DMS 273 (cell line): ENCODE results near the gene MFSD11.
"Not testable (repeated sequence)": the region's sequence is repeated elsewhere in the genome, so short reads cannot be mapped to it uniquely, and the experiment has no call there.

Experiments
- DNase-seq: peaks from one replicate; lab custom pipeline; 2025; ENCODE audit not compliant: unreplicated experiment; lab: John Stamatoyannopoulos, UW

MFSD11 gene

DNA sequence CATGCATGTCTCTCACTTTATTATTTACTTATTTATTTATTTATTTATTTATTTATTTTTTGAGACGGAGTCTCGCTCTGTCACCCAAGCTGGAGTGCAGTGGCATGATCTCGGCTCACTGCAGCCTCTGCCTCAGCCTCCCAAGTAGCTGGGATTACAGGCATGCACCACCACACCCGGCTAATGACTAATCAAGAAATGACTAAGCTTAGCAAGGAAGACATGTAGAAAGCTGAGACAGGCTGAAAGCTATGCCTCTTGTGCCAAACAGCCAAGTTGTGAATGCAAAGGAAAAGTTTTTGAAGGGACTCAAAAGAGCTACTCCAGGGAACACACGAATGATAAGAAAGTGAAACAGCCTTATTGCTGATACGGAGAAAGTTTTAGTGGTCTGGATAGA is 7.9 kb downstream of the MFSD11 start:
- not testable (repeated sequence) for DNase-seq

DNA sequence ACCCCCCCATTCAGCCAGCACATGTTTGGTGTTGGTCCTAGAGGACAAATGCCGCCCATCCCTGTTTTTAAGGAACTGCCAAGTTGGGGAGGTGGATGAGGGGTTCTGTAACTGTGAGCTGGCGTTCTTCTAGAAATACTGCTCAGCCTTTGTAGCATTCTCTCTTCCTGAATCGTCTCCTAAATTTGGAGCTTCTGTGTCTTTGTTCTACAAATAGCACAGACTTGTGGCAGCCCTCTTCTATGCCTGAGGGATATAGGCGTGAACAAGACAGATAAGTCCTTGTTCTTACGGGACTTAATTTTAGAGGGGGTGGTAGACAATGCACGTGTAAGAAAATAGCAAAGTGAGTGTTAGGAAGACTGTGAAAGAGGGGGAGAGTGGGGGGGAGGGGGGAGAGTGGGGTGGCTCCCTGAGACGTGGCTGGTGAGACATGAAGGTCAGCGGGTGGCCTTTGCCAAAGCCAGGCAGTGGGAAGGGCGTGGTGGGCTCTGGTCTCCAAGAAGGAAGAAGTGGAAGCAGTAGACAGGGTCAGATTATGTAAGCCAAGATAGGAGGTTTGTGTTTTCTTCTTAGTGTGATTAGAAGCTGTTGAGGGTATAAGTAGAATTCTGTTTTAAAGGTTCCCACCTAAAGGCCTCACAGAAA is 9.9 kb downstream of the MFSD11 start:
- no peak for DNase-seq

DNA sequence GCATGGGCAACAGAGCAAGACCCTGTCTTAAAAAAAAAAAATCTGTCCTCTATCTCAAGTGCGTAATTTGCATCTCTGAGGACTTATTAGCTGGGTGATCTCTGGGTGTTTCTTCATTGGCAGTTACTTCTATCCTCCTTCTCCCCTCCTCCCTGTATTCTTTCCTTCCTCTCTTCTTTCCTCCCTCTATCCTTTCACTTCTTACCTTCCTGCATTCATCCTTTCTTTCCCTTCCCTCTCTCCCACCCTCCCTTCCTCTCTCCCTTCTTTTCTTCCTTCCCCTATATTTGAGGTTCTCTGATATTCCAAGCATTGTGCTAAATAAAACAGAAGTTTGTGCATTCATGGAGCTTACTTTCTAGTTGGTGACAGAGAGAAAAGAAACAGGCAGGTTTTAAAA is 10.7 kb downstream of the MFSD11 start:
- no peak for DNase-seq

DNA sequence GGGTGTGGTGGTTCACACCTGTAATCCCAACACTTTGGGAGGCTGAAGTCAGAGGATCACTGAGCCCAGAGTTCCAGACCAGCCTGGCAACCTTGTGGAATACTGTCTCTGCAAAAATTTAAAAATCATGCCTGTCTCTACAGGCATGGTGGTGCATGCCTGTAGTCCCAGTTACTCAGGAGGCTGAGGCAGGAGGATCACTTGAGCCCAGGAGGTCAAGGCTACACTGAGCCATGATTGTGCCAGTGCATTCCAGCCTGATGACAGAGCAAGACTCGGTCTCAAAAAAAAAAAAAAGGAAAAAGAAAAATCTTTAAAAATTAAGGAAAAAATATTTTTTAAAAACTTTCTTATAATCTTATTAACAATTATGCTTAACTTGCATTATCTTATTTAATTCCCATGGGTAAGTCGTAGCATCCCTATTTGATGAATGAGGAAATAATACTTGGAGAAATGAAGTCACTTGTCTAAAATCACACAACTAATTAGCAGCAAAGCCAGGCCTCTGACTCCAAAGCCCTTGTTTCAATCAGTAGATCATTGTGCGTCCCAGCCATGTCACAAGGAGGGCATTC is 13.6 kb downstream of the MFSD11 start:
- no peak for DNase-seq

DNA sequence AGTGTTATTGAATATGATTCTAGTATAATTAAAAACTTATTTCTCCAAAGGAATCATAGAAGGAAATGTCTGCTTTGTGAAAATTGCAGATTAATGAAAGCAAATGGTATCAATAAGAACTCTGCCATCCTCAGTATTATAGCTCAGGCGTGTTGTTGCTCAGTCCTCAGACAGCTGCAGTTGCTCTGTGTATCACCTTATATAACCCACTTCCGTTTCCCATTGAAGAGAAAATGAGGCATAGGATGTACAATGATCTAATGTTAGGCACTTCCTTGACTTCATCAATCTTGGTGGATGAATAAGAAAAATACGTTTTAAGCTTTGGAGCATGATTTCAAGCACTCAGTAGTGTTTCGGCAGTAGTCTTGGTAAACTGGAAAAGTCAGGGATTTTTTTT is 14.1 kb downstream of the MFSD11 start:
- DNase-seq: no peak

DNA sequence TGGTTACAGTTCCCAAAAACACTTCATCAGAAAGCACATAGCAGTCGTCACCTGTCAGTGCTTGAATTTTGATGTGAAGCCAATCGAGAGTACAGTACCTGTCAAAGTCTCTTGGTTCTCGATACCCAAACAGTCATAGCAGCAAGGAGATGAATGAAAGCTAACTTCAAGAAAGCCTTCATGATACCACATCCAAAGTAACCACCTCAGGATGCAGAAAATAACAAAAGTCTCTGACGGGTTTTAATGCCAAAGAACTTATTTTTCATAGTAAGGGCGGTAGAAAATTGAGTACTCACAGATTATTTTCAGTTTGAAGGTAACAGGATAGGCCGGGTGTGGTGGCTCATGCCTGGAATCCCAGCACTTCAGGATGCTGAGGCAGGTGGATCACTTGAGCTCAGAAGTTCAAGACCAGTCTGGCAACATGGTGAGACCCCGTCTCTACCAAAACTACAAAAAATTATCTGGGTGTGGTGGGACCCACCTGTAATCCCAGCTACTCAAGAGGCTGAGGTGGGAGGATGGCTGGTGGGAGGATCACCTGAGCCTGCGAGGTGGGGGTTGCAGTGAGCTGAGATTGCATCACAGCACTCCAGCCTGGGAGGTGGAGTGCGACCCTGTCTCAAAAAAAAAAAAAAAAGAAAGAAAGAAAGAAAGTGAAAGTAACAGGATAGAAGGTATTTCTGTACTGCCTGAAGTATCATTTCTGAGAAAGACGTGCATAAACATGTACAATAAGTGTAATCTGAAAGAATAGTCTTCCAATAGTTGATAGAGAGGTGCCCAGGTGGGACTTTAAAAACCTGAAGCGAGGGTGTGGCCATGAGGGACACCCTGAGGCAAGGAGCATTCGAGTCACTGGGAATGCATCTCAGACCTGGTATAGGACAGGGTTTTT is 15.4 kb downstream of the MFSD11 start:
- DNase-seq: no peak

DNA sequence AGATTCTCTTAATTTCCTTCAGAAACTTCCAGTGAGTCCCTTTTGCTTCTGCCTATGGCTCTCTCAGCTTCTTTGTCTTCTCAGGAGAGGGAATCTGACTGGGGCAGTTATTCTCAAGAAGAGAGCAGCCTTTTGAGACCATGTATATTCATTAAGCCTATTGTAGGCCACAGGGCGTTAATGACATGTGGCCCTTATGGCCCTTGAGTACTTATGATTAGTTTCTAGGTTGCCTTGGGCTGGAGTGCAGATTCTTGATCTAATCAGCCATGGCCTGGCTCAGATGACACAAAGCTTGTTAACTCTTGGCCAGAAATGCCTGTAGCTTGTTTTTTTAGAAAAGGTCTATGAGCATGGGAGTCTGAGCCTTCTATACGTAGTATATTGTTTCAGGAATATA is 17.4 kb downstream of the MFSD11 start:
- DNase-seq: no peak

DNA sequence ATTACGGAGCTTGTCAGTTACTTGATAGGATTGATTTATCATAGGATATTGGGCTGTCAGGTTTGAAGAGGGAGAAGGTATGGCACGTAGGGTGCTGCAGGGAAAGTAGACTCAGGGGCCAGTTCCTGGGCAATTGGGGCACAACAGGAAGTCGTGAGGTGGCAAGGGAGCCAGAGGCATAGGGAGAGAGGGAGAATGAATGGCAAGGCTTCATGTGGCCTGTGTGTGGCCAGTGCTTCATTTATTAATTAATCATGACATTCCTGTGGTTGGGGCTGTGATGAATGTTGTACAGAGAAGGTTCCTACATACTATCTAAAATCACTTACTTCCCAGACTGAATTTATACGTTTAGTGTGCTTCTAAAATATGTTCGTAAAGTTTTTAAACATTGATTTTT is 19.3 kb downstream of the MFSD11 start:
- no peak for DNase-seq

DNA sequence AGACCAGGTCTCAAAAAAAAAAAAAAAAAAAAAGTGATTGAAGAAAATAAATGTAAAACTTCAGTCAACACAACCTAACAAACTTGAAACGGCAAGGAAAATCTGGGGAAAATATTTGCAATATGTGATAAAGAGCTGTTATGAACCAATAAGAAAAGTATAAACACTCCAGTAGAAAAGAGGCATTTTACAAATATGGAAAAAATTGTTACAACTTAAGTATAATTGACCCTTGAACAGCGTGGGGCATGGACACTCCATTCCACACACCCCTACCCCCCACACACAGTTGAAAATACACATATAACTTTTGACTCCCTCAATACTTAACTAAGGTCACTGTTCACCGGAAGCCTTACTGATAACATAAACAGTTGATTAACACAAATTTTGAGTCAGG is 20.7 kb downstream of the MFSD11 start:
- no peak for DNase-seq

DNA sequence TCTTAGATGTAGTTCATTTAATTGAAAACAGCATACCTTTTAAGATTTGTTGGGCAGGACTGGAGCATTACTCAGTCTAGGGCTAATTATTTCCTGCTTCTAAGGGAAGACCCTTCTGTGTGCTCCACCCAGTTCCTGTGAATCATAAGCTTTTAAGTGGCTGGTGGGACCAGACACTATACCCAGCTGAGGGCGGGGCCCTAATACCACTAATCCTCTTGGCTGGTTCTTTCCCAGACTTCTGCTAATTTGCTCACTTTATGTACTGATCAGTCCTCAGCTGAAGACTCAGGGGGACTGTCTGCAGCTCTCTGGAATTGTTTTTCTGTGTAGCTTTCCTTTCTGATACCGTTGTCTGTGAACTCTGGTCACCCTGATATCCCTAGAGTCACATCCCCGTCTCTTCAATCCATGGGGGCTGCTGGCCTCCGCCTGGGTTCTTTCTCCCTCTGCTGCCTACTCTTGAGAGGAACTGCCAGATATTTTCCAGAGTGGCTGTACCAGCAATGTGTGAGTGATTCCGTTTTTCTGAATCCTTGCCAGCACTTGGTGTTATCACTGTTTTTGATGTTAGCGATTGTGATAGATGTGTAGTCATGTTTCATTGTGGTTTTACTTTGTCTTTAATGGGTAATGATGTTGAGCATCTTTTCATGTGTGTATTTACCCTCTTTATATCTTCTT is 35.1 kb downstream of the MFSD11 start:
- no peak for DNase-seq

DNA sequence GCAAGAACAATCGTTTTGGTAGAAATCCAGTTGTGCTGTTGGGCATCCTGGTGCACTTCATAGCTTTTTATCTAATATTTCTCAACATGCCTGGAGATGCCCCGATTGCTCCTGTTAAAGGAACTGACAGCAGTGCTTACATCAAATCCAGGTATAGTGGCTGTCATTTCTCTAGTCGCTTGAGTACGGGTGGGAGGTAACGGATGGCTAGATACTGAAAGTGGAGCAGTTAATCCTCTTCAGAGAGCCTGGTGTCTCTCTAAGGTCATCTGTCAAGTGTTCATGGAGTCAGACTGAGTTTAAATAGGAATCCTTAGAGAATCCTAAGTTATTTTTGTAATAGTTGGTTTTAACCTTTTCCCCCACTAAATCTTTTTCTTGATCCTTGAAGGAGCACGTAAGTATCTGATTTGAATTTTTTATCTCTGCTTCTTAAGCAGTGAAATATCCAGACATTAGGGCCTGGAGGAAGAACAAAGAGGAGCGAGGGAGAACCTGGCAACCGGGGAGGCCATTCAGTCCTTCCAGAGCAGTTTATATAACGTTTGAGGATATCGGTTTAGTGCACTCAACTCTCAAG is 37.2 kb downstream of the MFSD11 start:
- no peak for DNase-seq

DNA sequence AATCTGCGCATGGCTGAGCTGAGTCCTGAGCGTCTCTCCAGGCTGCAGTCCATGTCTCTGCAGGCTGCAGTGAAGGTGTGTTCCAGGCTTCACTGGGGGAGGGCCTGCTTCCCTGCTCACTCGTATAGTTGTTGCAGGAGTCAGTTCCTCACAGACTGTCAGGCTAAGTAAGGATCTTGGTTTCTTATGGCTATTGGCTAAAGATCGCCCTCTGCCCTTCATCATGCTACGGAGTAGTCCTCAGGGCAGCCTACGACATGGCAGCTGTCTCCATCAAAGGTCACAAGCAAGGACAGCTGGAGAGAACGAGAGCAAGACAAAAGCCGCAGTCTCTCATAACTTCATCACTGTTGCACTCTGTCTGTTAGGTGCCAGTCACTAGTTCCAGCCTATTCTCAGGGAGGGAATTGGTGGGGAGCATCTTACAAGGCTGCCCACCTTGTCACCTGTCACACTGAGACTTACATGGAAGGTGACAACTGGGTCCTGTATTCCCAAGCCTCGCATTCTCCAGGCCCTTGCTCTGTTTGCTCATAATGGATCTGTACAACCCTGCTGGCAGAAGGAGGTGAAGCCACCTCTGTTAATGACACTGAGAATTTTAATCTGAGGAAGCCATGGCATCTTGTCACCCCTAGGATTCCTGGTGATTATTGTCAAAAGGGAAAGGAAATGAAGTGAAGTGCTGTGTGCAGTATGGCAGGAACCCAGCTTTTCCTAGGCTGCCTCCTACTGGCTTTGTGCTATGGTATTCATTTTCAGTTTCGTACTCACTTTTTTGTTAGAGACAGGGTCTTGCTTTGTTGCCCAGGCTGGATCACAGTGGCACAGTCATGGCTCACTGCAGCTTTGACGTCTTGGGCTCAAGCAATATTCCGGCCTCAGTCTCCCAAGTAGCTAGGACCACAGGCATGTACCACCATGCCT is 43.4 kb downstream of the MFSD11 start:
- DNase-seq: no peak

DNA sequence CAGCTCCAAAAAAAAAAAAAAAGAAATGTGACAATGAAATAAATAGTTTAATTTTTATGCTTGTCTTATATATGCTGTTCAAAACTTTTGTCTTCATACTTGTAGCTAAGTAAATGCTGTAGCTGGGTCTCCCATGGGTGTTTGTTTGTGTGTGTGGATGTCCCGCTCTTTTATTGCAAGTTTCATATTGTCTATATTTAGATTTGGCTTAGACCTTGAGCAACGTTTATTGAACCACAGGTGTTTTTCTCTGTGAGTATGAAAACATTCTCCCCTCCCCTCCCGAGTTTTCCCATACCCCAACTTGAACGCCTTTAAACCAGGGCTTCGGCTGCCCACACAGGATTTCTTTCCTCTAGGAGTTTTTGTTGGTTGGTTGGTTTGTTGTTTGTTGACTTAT is 45.2 kb downstream of the MFSD11 start:
- no peak for DNase-seq

DNA sequence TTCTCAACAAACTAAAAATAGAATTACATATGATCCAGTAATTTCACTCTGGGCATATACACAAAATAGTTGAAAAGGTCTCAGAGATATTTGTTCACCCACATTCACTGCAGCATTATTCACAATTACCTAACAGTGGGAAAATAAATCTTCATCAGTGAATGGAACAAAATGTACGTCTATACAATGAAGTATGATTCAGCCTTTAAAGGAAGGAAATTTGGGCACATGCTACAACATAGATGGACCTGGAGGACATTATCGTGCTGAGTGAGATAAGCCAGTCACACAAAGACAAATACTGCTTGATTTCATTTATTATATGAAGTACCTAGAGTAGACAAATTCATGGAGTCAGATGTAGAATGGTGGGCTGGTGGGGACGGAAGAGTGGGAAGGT is 47.0 kb downstream of the MFSD11 start:
- DNase-seq: no peak

DNA sequence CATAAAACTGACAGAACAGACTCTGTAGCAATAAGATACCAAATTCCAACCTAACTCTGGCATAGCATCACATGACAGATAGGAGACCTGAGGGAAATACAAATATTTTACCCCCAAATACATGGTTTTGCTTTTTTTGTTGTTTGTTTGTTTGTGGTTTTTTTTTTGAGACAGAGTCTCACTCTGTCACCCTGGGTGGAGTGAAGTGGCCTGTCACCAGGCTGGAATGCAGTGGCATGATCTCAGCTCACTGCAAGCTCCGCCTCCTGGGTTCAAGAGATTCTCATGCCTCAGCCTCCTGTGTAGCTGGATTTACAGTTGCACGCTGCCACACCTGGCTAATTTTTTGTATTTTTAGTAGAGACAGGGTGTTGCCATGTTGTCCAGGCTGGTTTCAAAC is 49.9 kb downstream of the MFSD11 start:
- not testable (repeated sequence) for DNase-seq

DNA sequence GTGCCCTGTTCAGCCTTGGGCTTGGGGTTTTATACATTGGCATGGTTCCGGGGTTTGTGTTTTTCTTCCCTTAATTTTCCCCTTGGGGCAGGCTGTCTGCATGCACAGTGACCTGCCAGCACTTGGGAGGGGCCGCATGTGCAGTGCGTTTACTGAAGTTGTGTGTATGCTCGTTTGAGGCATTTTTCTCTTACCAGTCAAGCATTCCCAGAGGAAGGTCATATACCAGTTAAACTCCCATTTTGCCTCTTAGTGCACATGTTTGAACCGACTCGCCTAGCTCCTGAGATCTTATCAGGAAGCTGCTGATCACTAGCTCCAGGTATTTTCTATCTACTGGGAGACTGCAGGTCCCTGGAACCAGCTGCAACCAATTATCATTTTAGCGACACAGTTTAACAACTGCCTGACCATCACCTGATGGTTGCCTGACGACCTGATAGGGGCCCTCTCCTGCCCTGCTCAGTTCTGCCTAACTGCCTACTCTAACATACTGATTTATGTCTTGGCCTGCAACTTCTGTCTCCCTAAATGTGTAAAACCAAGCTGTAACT is 51.4 kb downstream of the MFSD11 start:
- DNase-seq: peak; percentile 63

DNA sequence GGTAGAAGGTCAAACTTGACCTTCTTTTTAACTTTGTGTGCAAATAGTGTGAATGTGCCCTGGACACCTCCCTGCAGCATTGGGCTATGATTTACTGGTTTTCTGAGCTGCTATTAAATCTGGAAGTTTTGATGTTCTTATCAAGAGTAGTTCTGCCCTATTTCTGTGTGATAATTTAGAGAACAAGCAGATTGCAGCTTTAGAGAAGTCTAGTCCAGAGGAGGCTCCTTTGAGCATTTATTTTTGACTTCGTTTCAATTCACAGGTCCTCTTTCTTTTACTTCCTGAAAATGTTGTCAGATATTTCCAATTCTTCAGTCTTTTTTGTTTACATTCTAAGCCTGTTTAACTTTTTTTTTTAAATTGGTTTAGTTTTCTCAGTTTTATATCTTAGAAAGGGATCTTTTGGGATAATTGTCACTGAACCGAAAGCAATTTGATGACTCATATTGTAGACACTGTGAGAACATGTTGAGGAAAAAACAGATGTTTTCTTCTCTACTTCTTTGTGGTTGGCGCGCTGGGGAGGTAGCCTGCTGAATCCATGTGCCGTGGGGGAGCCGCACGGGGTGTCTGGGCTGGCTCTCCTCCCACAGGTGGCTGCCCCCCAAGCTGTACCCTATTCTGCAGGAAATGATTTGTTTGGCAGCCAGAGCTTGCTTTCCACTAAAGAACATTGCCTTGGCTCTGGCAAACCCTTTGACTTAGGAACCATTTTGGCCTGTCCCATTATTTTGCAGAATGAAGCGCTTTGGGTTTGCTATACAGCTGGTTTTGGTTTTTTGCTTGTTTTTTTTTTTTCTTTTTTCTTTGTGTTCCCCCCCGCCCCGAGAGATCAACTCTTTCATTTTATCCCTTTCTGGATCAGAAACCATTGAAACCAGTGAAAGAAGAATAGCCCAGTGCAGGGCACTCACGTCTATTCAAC is 53.4 kb downstream of the MFSD11 start:
- peak; percentile 78 for DNase-seq

DNA sequence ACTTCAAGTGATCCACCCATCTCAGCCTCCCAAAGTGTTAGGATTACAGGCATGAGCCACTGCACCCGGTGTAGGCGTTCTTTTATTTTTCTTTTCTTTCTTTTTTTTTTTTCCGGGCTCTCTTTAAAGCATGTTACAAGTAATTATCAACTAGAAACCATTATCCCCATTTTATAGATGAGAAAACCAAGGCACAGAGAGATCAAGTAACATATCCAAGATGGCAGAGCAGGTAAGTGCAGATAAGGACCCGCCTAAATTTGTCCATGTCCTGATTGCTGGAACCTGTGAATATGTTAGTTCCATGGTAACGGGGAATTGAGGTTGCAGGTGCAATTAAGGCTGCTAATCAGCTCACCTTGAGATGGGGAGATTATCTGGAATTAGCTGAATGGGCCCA is 54.4 kb downstream of the MFSD11 start:
- DNase-seq: no peak

DNA sequence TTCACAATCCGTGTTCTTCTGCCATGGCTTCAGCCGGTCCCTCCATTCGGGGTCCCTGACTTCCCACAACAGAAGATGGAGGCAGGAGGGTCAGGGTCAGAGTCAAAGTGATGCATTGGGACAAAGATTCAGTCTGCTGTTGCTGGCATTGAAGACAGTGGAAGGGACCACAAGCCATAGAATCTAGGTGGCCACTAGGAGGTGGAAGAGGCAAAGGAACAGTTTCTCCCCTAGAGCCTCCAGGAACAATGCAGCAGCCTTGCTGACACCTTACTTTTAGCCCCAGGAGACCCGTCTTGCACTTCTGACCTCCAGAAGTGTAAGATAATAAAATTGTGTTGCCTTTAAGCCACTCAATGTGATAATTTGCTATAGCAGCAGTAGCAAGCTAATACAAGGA is 55.9 kb downstream of the MFSD11 start:
- peak; percentile 58 for DNase-seq
